Fibroblast of the aortic adventitia (primary cell): Measurements from ENCODE around the gene COA3. TPM values are rescaled to one million over a fixed set of nuclear protein-coding genes. Genes with fewer than 3 reads are reported as not detected.
A peak's percentile ranks its signal among the peaks of the same experiment; 100 is the strongest.

ENCODE experiments used
- DNase-seq: peaks from one replicate; pipeline ENCODE4 v3.0.0-alpha.2; 2010; ENCODE audit warnings: low read depth
- H3K4me3 ChIP-seq: 2 replicates; pipeline ENCODE4 v1.5.1; 2011; ENCODE audit warnings: low read depth, mild to moderate bottlenecking, control low read depth, low read length, moderate library complexity
- total RNA-seq: library from RNA; depleted of rRNA; stranded (reverse); fragments of >200 nt; gene quantifications from 2 replicates; pipeline ENCODE4 v1.2.3, GENCODE V29; 2012; ENCODE audit warnings: low replicate concordance
- TF ChIP-seq, protein P1 (sequence below): IDR thresholded peaks from 2 replicates; pipeline ENCODE4 v1.5.1; 2011; ENCODE audit warnings: mild to moderate bottlenecking, low read length, control low read depth, inconsistent platforms; ENCODE audit not compliant: insufficient read depth

The COA3 gene
- total RNA-seq, 1 donor: 67.5 TPM

DNA sequence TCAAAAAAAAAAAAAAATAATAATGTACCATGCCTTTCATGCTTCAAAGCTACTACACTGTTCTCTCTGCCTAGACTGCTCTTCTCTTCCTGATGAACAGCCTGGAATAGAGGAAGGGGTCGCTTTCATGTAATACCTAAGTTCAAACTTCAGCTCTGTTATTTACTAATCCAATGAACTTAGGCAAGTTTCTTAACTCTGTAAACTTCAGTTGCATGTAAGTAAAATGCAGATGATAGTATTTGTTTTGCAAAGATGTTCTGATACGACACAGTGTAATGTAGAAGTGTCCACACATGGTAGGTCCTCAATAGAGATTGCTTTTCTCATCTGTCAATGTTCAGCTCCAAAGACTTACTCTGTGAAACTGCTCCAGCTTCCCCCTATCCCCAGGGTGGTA lies 6.6 kb downstream of the COA3 start:
- no peak for DNase-seq

DNA sequence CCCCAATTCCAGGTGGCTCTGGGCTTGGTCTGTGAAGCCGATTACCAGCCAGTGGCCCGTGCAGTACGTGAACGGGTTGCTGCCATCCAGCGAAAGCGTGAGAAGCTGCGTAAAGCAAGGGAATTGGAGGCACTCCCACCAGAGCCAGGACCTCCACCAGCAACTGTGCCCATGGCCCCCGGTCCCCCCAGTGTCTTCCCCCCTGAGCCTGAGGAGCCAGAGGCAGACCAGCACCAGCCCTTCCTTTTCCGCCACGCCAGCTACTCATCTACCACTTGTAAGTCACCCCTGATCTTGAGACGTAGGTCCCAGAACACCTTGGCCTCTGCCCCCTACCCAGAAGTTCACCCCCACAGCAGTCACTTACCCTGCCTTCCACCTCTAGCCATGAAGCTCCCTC lies 11.2 kb downstream of the COA3 start:
- DNase-seq: no peak
- no peak overlapping the region for H3K4me3 ChIP-seq
- TF ChIP-seq, protein P1, sequence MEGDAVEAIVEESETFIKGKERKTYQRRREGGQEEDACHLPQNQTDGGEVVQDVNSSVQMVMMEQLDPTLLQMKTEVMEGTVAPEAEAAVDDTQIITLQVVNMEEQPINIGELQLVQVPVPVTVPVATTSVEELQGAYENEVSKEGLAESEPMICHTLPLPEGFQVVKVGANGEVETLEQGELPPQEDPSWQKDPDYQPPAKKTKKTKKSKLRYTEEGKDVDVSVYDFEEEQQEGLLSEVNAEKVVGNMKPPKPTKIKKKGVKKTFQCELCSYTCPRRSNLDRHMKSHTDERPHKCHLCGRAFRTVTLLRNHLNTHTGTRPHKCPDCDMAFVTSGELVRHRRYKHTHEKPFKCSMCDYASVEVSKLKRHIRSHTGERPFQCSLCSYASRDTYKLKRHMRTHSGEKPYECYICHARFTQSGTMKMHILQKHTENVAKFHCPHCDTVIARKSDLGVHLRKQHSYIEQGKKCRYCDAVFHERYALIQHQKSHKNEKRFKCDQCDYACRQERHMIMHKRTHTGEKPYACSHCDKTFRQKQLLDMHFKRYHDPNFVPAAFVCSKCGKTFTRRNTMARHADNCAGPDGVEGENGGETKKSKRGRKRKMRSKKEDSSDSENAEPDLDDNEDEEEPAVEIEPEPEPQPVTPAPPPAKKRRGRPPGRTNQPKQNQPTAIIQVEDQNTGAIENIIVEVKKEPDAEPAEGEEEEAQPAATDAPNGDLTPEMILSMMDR: no peak

More for the DNA sequence above, 6.6 kb downstream of the COA3 start:
- TF ChIP-seq, protein P1: no peak
- no peak overlapping the region for H3K4me3 ChIP-seq

DNA sequence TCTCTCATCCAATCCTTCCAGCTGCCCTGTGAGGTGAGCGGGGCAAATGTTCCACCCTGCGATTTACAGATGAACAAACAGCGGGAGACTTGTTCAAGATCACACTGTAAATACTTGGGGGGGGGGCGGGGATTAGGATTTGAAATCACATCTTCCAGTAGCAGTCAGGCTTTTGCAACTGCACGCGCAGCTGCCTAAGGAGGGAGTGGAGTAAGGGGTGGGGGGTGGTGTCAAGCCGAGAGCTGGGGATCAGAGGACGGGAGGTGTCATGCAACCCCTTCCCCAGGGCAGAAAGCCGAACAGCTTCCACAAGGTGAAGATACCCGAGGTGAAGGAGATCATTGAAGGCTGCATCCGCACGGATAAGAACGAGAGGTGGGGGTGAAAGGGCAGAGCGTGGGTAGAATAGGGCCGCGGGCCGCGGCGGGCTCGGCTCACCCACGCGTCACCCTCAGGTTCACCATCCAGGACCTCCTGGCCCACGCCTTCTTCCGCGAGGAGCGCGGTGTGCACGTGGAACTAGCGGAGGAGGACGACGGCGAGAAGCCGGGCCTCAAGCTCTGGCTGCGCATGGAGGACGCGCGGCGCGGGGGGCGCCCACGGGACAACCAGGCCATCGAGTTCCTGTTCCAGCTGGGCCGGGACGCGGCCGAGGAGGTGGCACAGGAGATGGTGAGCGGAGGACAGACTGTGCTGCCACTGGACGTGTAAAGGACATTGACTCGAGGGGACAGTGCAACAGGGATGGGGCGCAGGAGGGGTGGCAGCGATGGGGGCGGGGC lies 13.5 kb downstream of the COA3 start:
- H3K4me3 ChIP-seq: no peak overlapping the region
- no peak for DNase-seq
- TF ChIP-seq, protein P1: no peak

DNA sequence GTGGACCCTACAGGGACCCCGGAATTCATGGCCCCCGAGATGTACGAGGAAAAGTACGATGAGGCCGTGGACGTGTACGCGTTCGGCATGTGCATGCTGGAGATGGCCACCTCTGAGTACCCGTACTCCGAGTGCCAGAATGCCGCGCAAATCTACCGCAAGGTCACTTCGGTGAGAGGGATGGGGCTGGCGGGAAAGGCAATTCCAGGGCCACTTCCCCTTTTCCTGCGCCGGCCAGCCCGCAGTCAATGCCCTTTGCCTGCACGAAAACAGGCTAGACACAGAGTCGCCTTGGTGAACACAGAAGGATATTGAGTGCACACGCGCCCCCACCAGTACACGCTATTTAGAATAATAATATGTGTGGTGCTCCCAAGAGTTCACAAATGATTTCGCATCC lies 14.1 kb downstream of the COA3 start:
- no peak for DNase-seq
- H3K4me3 ChIP-seq: no peak overlapping the region
- TF ChIP-seq, protein P1: no peak

DNA sequence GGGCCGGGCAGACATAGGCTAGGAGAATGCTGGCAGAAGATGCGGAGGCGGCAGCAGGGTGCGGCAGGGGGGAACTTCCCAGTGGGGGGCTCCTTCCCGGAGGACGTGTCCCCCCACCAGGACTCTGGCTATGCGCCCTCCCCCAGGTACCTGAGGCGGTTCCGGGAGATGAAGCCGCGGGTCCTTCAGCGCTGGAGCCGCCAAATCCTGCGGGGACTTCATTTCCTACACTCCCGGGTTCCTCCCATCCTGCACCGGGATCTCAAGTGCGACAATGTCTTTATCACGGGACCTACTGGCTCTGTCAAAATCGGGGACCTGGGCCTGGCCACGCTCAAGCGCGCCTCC lies 14.7 kb downstream of the COA3 start:
- no peak for DNase-seq
- no peak overlapping the region for H3K4me3 ChIP-seq
- TF ChIP-seq, protein P1: no peak

DNA sequence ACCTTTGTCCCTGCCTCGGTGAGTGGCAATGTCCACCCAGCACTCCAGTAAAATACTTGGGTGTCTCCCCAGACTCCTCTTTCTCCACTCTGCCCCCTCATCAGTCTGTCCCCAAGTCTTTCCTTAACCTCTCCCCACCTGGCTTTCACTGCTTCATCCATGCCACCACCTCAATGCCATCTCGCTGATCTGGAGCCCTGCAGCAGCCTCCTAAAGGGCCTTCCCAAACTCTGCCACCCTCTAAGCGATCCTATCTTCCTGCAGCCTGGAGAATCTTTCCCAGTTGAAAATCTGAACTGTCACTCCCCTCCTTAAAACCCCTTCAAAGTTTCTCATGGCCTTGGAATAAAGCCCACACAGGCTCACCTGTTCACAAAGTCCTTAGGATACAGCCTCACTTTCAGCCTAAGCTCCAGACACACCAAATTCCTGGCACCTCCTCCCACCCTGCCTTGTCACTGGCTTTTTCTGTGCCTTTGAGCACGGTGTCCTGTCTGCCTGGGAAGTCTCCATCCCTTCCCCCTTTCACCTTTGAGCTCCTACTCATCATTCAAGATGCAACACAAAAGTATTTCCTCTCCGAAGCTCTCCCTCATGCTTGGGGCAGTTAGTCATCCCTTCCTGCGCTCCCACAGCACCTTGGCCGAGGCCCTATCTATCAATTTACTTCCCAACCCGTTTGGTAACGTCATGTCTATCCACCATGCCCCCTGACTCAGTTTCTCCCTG lies 15.3 kb downstream of the COA3 start:
- H3K4me3 ChIP-seq: peak overlapping the region; percentile 70
- DNase-seq: peak; percentile 86
- TF ChIP-seq, protein P1: no peak
